ENCODE measurements around the gene ZNF559. TPM values are rescaled to one million over a fixed set of nuclear protein-coding genes. Genes with fewer than 3 reads are reported as not detected.

ZNF559 gene
- total RNA-seq, 3 donors from 2014 or later, result 18.4 to 39.1 (median 23.4) TPM

- no peaks in the 10 kb centered on the region for H3K27me3 ChIP-seq
- TF ChIP-seq POLR2A (IDR thresholded peaks at IDR 0.05), result no peak
- TF ChIP-seq POLR2AphosphoS5 (IDR thresholded peaks at IDR 0.05), result no peak
- TF ChIP-seq, protein P1, sequence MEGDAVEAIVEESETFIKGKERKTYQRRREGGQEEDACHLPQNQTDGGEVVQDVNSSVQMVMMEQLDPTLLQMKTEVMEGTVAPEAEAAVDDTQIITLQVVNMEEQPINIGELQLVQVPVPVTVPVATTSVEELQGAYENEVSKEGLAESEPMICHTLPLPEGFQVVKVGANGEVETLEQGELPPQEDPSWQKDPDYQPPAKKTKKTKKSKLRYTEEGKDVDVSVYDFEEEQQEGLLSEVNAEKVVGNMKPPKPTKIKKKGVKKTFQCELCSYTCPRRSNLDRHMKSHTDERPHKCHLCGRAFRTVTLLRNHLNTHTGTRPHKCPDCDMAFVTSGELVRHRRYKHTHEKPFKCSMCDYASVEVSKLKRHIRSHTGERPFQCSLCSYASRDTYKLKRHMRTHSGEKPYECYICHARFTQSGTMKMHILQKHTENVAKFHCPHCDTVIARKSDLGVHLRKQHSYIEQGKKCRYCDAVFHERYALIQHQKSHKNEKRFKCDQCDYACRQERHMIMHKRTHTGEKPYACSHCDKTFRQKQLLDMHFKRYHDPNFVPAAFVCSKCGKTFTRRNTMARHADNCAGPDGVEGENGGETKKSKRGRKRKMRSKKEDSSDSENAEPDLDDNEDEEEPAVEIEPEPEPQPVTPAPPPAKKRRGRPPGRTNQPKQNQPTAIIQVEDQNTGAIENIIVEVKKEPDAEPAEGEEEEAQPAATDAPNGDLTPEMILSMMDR (IDR thresholded peaks at IDR 0.05), result no peak
- H3K4me1 ChIP-seq, result no peaks in the 10 kb centered on the region
- intact Hi-C loops (cut with DNase I; ENCODE audit: low total_unique reads), result no loop called here
- peaks cover 84 to 100% of the 10 kb centered on the region in 2 donors for H3K9me3 ChIP-seq
- no peak for DNase-seq (ENCODE audit: low spot score in 2 of 2)
- no peaks in the 10 kb centered on the region for H3K36me3 ChIP-seq
- no peak overlapping the region for H3K4me3 ChIP-seq
- no peak overlapping the region for H3K27ac ChIP-seq
Observed at GRCh38 chr19:9348253-9348652, 24.3 kb downstream of the ZNF559 start.

GRCh38 chr19:9348671-9349070 is 24.7 kb downstream of the ZNF559 start:
- Histone ChIP-seq H3K36me3 (no peaks in the 10 kb centered on the region), H3K27ac (no peak overlapping the region), H3K27me3 (no peaks in the 10 kb centered on the region), H3K9me3 (peaks cover 84 to 100% of the 10 kb centered on the region in 2 donors), H3K4me1 (no peaks in the 10 kb centered on the region), H3K4me3 (no peak overlapping the region)
- TF ChIP-seq, protein P1 (IDR thresholded peaks at IDR 0.05), result no peak
- TF ChIP-seq POLR2AphosphoS5 (IDR thresholded peaks at IDR 0.05) (no peak), POLR2A (IDR thresholded peaks at IDR 0.05) (no peak)
- intact Hi-C loops (cut with DNase I; ENCODE audit: low total_unique reads), result no loop called here
- DNase-seq (ENCODE audit: low spot score in 2 of 2), result no peak

DNA sequence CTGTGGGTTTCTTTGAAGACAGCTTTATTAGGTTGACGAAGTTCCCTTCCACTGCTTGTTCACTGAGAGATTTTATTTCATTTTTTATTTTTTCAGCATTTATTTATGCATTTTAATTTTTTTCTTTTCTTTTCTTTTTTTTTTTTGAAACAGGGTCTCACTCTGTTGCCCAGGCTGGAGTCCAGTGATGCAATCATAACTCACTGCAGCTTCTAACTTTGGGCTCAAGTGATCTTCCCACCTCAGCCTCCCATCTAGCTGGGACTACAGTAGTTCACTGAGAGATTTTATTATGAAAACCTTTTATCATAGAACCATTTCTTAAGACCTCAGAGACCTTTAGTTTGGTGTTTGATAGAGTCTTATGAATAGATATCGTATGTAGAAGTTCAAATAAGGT is 28.5 kb downstream of the ZNF559 start:
- intact Hi-C loops (cut with DNase I; ENCODE audit: low total_unique reads), result no loop called here
- Histone ChIP-seq H3K4me3 (no peak overlapping the region), H3K9me3 (peaks cover 86 to 100% of the 10 kb centered on the region in 2 donors), H3K36me3 (peaks cover 12% of the 10 kb centered on the region), H3K27me3 (no peaks in the 10 kb centered on the region), H3K27ac (no peak overlapping the region), H3K4me1 (no peaks in the 10 kb centered on the region)
- TF ChIP-seq, protein P1 (IDR thresholded peaks at IDR 0.05), result no peak
- no peak for TF ChIP-seq POLR2AphosphoS5 (IDR thresholded peaks at IDR 0.05)
- no peak for DNase-seq (ENCODE audit: low spot score in 2 of 2)

GRCh38 chr19:9353011-9353410 is 29.0 kb downstream of the ZNF559 start:
- peaks cover 16% of the 10 kb centered on the region for H3K36me3 ChIP-seq
- H3K4me1 ChIP-seq, result no peaks in the 10 kb centered on the region
- no peak overlapping the region for H3K4me3 ChIP-seq
- no peak for TF ChIP-seq POLR2A (IDR thresholded peaks at IDR 0.05)
- TF ChIP-seq POLR2AphosphoS5 (IDR thresholded peaks at IDR 0.05), result no peak
- TF ChIP-seq, protein P1 (IDR thresholded peaks at IDR 0.05), result no peak
- no peak for DNase-seq (ENCODE audit: low spot score in 2 of 2)
- H3K9me3 ChIP-seq, result peaks cover 89 to 100% of the 10 kb centered on the region in 2 donors
- H3K27me3 ChIP-seq, result no peaks in the 10 kb centered on the region
- intact Hi-C loops (cut with DNase I; ENCODE audit: low total_unique reads), result no loop called here
- H3K27ac ChIP-seq, result no peak overlapping the region

- TF ChIP-seq, protein P1 (IDR thresholded peaks at IDR 0.05), result no peak
- TF ChIP-seq POLR2AphosphoS5 (IDR thresholded peaks at IDR 0.05) (no peak), POLR2A (IDR thresholded peaks at IDR 0.05) (no peak)
- intact Hi-C loops (cut with DNase I; ENCODE audit: low total_unique reads), result no loop called here
- Histone ChIP-seq H3K27me3 (no peaks in the 10 kb centered on the region), H3K9me3 (peaks cover 84 to 100% of the 10 kb centered on the region in 2 donors), H3K4me1 (no peaks in the 10 kb centered on the region), H3K4me3 (no peak overlapping the region), H3K36me3 (peaks cover 19% of the 10 kb centered on the region), H3K27ac (no peak overlapping the region)
- no peak for DNase-seq (ENCODE audit: low spot score in 2 of 2)
Observed at GRCh38 chr19:9354651-9355050, 30.7 kb downstream of the ZNF559 start.
